GM19193 (cell line): ENCODE results near the gene C6orf136.
A peak's percentile ranks its signal among the peaks of the same experiment; 100 is the strongest.

Source experiments
- POLR2A ChIP-seq: IDR thresholded peaks from 4 replicates; pipeline ENCODE4 v1.6.1; 2011; ENCODE audit not compliant: insufficient read depth, insufficient read length; ENCODE audit errors: extremely low read depth

C6orf136 gene, protein sequence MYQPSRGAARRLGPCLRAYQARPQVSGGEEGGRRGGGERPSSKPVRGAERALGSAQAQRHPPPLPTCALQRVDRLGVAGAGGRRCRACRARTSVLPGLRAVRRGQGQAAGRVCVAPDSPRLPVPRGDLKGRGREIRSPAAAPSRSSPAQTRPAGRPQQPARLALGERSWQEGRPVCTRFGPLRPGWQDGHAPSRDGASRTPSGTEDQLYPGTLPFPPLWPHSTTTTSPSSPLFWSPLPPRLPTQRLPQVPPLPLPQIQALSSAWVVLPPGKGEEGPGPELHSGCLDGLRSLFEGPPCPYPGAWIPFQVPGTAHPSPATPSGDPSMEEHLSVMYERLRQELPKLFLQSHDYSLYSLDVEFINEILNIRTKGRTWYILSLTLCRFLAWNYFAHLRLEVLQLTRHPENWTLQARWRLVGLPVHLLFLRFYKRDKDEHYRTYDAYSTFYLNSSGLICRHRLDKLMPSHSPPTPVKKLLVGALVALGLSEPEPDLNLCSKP

GRCh38 chr6:30646450-30647241, at the start of gene C6orf136:
C6orf136 (plus strand) TSS chr6:30647133; CDS start chr6:30647232, 99 bp downstream.
- no peak for TF ChIP-seq POLR2A

GRCh38 chr6:30597315-30598144, 49.4 kb upstream of the C6orf136 start:
- peak; percentile 25 for TF ChIP-seq POLR2A

GRCh38 chr6:30598912-30599624, 47.9 kb upstream of the C6orf136 start:
- no peak for TF ChIP-seq POLR2A

DNA sequence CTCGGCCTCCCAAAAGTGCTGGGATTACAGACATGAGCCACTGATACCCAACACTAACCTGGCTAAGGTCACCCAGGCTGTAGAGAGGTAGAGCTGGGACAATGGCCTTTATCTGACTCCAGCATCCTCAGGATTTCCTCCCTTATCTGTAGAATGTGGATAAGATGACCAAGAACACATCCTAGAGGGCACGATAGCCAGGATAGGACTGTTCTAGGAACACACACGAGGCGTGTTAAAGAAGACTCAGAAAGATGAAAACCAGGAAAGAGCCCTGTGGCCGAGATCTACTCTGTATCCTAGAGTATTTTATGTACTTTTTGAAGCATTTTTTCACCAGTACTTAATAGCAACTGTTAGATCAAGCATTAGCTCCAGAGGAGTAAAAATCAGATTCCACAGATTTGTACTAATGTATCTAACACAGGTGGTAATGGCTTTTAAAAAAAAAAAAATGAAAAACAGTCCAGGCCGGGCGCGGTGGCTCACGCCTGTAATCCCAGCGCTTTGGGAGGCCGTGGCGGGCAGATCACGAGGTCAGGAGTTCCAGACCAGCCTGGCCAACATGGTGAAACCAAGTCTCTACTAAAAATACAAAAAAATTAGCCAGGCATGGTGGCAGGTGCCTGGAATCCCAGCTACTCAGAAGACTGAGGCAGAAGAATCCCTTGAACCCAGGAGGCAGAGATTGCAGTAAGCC, 47.2 kb upstream of the C6orf136 start:
- TF ChIP-seq POLR2A: no peak

DNA sequence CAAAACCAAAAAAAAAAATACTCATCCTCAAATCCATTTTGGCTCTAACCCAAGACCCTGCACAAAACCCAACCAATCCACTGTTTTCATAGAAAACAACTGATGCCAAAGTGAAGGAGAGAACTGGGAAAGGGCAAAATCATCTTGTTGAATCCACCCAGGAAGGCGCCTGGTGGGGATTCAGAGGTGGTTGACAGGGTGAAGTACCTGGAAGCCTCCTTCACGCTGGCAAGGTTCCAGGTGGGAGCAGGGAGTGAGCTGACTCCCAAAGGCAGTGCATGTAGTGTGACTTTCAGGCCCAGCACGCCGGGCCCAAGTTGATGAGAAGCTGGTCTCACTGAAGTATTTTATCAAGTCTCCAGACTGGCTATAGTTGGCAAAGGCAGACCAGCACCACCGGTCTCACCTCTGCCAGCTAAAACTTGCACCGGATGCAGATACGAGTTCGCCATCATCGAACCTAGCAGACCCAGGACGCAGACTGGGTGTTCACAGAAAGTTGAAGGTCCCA, 46.4 kb upstream of the C6orf136 start:
- peak; percentile 33 for TF ChIP-seq POLR2A

DNA sequence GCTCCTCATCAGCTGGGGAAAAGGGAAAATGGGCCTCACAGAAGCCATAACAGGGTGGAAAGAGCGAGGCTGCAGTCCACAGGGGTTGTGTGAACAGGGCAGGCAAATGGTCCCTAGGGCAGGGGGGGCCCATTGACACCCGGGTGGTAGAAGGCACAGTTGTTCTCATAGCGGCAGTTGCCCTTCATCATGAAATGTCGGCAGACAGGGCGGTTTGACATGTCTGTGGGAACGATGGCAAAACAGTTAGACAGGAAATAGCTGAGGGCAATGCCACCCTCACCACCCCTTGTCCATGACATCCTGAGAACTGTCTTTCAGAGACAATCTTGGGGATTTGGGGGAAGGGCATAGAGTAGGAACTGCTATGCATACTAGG, 45.5 kb upstream of the C6orf136 start:
- TF ChIP-seq POLR2A: no peak

DNA sequence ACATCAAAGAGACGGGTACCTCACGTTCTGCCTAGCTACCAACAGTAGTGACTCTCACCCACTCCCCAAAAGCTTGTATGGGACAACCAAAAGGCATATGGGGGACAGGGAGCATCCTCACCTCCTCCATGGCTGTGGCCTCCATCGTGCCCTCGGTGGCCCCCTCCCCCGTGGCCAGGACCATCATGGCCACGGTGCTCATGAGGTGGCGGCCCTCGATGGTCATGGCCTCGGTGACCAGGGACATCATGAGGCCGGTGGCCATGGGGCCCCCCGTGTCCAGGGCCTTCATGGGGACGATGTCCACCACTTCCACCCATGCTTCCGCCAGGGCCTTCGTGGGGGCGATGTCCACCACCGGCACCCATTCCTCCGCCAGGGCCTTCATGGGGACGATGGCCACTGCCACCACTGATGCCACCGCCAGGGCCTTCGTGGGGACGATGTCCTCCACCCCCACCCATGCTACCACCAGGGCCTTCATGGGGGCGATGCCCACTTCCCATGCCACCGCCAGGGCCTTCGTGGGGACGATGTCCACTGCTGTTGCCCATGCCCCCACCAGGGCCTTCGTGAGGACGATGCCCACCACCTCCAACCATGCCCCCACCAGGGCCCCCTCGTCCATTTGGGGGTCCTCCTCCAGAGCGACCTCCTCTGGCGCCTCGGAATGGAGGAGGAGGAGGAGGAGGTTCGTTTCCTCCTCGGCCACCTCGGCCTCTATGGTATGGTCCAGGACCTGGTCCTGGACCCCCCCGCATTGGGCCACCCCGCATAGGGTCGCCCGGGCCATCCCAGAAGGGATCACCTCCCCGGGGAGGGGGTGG, 44.9 kb upstream of the C6orf136 start:
- peak; percentile 24 for TF ChIP-seq POLR2A

DNA sequence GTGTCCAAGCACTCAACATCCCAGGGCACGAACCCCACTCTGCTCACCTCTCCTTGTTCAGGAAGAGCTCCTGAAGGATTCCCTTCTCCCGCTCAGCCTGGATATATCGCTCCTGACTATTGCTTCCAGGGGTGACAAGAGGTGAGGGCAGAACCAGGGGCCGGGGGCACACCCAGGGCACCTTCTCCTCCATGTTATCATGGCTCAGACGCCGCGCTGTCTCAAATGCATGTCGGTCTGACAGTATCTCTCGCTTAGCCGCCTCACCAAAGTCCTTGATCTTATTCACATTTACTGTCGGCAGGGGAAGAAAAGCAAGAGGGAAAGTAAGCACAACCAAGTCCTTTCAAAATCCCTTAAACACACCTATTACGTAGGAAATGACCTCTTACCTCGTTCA, 43.0 kb upstream of the C6orf136 start:
- no peak for TF ChIP-seq POLR2A

GRCh38 chr6:30610065-30610464, 36.9 kb upstream of the C6orf136 start:
- no peak for TF ChIP-seq POLR2A

DNA sequence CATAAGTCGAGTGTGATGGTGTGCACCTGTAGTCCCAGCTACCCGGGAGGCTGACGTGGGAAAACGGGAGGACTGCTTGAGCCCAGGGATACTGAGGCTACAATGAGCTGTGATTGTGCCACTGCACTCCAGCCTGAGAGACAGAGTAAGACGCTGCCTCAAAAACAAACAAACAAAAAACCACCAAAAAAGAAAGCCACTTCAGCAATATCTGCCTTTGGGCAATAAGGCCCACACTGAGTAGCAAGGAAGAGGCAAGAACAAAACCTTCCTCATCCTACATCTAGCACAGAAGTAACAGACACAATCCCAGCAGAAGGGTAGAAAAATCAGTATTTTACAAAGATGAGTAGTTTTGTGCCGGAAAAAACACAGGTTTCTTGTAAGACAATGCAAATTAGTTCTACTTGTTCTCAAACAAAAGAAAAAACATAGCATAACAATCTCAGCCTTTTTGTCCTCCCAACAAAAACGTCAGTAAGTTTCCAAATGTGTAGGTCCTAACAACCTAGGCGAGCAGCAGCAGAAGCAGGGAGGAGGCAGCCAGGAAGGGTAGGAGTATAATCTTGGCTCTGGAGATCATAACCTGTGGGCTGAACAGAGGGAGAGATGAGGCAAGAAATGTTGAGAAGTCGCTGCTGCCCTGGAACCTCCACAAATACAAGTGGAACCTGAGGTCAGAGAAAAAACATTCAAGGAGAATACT, 35.6 kb upstream of the C6orf136 start:
- no peak for TF ChIP-seq POLR2A

DNA sequence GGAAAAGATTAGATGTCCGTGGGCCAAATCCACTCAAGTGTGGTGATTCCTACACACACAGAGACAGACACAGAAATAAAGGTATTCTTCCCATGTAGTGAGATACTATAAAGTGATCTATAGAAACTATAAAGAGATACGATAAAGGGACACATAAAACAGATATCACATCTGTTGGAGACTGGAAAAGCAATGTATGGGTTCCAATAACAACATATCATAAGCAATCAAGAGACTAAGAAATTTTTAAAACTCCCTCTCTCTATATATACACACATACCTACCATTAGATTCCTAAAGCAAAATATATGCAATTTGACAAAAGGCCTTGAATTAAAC, 35.1 kb upstream of the C6orf136 start:
- no peak for TF ChIP-seq POLR2A

GRCh38 chr6:30612213-30612612, 34.7 kb upstream of the C6orf136 start:
- TF ChIP-seq POLR2A: no peak
